HAP-1 (cell line): ENCODE measurements around the gene C4orf51.

Experiments
- DNase-seq, 2 experiments: peaks; one replicate each; pipeline ENCODE4 v3.0.0-alpha.2; 2016 to 2020; ENCODE audit warnings: low spot score in 2 of 2
- H3K27me3 ChIP-seq: fragments of 250-450 bp; sonication (Bioruptor Pico); 2 replicates; pipeline ENCODE4 v1.5.1; 2020; ENCODE audit warnings: low read depth, mild to moderate bottlenecking, moderate library complexity
- H3K36me3 ChIP-seq: fragments of 250-450 bp; sonication (Bioruptor Pico); replicated peaks from 2 replicates; pipeline ENCODE4 v1.5.1; 2020; ENCODE audit warnings: mild to moderate bottlenecking
- H3K4me1 ChIP-seq: fragments of 250-450 bp; sonication (Bioruptor Pico); 2 replicates; pipeline ENCODE4 v1.5.1; 2020; ENCODE audit warnings: mild to moderate bottlenecking
- H3K4me3 ChIP-seq: fragments of 250-450 bp; sonication (Bioruptor Pico); 2 replicates; pipeline ENCODE4 v1.5.1; 2020; ENCODE audit warnings: mild to moderate bottlenecking, moderate library complexity
- H3K9me3 ChIP-seq: fragments of 250-450 bp; sonication (Bioruptor Pico); 2 replicates; pipeline ENCODE4 v1.5.1; 2020; ENCODE audit warnings: mild to moderate bottlenecking, moderate library complexity
- in situ Hi-C: fragments of 300-500 bp; cut with MboI; formaldehyde crosslinking; loops from 3 replicates; pipeline ENCODE4 v1.14.3; 2020; ENCODE audit warnings: low sequenced_read_pairs, inconsistent platforms, mixed read lengths

Gene C4orf51

DNA sequence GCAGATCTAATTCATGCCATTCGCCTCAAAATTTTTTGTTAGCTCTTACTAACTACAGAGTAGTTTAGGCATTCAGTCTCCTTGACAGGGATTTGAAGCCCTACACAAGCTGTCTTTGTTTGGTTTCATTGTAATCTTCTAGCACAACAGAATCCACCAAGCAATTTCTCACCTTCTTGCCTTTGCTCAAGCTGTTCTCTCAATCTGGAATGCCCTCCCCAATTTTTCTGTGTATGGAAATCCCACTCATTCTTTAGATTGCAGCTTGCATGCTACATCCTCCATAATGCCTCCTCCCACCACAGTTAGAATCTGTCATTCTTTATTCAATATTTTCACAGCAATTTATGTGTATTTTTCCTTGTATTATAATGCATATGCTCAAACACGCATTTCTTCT is 63.7 kb downstream of the C4orf51 start:
- Histone ChIP-seq H3K36me3 (no peaks in the 10 kb centered on the region), H3K4me1 (no peaks in the 10 kb centered on the region), H3K4me3 (no peak overlapping the region), H3K9me3 (no peaks in the 10 kb centered on the region), H3K27me3 (peaks cover 23% of the 10 kb centered on the region)
- in situ Hi-C loops = no loop called here
- DNase-seq = no peak

DNA sequence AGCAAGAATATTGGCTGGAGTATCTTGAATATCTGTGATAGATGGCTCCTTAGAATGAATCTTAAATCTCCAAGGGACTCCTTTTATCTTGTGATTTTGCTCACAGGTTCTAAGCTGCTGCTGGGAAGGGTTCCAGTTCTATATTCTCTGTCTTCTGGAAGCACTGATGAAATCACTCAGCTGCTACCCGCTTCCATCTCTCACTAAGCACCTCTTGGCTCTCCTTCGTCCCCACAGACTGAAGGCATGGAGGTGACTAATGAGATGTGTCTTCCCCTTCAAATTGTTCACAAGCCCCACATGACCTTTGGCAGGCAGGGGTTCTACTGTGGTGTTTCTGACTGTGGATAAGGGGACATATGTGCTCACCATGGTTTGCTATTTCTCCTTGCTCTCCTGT is 75.9 kb downstream of the C4orf51 start:
- Histone ChIP-seq H3K4me3 (no peak overlapping the region), H3K27me3 (no peaks in the 10 kb centered on the region), H3K4me1 (no peaks in the 10 kb centered on the region), H3K9me3 (no peaks in the 10 kb centered on the region), H3K36me3 (peaks cover 6% of the 10 kb centered on the region)
- in situ Hi-C loops = no loop called here
- no peak for DNase-seq

DNA sequence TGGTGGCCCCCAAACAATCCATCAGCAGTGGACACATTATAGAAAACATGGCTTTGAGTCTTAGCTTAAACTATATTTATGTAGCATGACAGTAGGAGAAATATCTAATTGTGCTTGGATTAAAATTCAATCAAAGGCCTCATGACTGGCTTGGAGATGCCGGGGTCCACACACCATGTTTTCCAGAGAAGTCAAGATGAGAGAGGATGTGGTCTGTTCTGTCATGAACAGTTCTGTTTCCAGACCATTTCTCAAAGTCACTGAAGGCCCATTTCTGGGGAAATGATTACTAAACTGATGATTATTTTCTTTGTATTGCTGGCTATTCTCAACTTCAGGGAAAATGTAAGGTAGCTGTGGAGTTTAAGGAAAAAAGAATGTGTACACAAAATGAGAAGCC is 76.3 kb downstream of the C4orf51 start:
- no peaks in the 10 kb centered on the region for H3K27me3 ChIP-seq
- no peaks in the 10 kb centered on the region for H3K9me3 ChIP-seq
- no peaks in the 10 kb centered on the region for H3K4me1 ChIP-seq
- peaks cover 10% of the 10 kb centered on the region for H3K36me3 ChIP-seq
- H3K4me3 ChIP-seq = no peak overlapping the region
- in situ Hi-C loops = no loop called here
- DNase-seq = no peak

DNA sequence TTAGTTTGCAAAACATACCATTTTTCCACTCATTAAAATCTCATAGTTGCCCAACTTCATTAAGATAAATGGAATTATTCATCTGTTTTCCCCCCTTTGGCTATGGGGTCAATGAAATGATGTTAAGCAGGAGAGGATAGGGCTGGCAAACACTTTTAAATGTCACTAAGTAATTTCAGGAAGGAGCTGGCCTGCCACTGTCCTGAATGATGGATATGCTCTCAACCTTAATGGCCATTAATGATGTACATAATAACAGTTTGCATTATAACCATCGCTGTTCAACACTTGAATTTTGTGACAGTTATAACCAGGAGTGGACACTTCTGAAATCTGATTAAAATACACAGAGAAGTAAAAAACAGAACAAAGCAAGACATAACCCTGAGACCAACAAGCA is 77.2 kb downstream of the C4orf51 start:
- in situ Hi-C loops = no loop called here
- Histone ChIP-seq H3K36me3 (peaks cover 10% of the 10 kb centered on the region), H3K4me3 (no peak overlapping the region)

DNA sequence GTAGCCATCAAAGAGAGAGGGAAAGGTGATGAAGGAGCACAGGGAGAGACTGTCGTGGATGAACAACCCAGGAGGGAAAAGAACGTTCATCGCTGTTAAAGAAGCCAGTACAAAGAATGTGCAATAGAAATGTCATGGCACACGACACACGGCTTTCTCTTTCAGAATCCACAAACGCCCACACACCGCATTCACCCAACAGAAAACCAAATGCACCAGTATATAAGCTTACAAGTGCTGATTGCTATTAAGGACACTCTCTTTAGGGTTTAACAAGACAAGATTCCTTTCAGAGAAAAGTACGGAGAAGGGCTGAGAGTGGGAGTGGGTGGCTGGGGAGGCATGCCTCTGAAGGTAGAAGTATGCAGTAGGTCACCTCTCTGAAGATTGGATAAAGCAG is 80.2 kb downstream of the C4orf51 start:
- in situ Hi-C loops = no loop called here
- DNase-seq = no peak
- Histone ChIP-seq H3K36me3 (peaks cover 21% of the 10 kb centered on the region), H3K27me3 (no peaks in the 10 kb centered on the region), H3K4me1 (no peaks in the 10 kb centered on the region), H3K9me3 (no peaks in the 10 kb centered on the region), H3K4me3 (no peak overlapping the region)

More for the DNA sequence above, 77.2 kb downstream of the C4orf51 start:
- DNase-seq = no peak
- Histone ChIP-seq H3K4me1 (no peaks in the 10 kb centered on the region), H3K9me3 (no peaks in the 10 kb centered on the region), H3K27me3 (no peaks in the 10 kb centered on the region)

GRCh38 chr4:145760961-145761929 is 81.3 kb downstream of the C4orf51 start:
- H3K4me3 ChIP-seq = no peak overlapping the region
- no peaks in the 10 kb centered on the region for H3K9me3 ChIP-seq
- in situ Hi-C loops = no loop called here
- peaks cover 21% of the 10 kb centered on the region for H3K36me3 ChIP-seq
- H3K4me1 ChIP-seq = no peaks in the 10 kb centered on the region
- H3K27me3 ChIP-seq = no peaks in the 10 kb centered on the region
- no peak for DNase-seq

DNA sequence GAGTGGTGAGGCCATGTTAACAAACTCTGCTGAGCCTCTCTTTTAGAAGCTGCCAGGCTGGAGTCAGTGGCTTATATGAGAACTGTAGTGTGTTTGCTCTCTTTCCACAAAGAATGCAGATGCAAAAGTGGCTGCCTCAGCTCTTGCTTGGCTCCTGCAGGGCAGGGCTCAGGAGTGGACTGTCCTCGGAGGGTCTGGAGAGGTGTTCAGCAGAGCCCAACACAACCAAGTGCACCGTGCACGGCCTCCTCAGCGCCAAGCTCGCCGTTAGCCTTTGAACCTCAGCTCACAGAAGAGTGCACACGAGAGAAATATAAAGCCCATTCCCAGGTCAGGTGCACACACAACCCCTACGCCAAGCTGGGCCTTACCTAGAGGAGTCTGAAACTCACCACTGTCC is 82.8 kb downstream of the C4orf51 start:
- Histone ChIP-seq H3K9me3 (no peaks in the 10 kb centered on the region), H3K27me3 (no peaks in the 10 kb centered on the region), H3K36me3 (peaks cover 21% of the 10 kb centered on the region), H3K4me1 (no peaks in the 10 kb centered on the region), H3K4me3 (no peak overlapping the region)
- in situ Hi-C loops = no loop called here
- DNase-seq = no peak

DNA sequence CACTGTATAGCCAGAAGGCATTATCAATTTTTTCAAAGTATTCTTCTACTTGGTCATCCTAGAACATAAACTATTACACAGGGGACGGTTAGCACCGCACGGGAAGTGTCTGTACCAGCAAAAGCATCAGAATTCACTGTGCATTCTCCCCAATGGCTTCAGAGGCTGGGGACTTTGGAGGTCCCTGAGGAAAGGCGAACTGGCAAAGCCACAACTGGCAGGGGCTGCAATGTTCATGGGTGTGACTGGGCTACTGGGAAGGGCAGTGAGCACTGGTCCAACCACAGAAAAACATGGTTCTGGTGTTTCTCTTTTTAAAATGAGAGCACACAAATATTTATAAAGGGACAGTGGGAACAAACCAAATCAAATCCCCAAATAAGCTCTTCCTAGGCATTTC is 83.5 kb downstream of the C4orf51 start:
- Histone ChIP-seq H3K4me3 (no peak overlapping the region), H3K4me1 (no peaks in the 10 kb centered on the region), H3K27me3 (no peaks in the 10 kb centered on the region), H3K36me3 (peaks cover 23% of the 10 kb centered on the region), H3K9me3 (no peaks in the 10 kb centered on the region)
- no peak for DNase-seq
- in situ Hi-C loops = no loop called here

DNA sequence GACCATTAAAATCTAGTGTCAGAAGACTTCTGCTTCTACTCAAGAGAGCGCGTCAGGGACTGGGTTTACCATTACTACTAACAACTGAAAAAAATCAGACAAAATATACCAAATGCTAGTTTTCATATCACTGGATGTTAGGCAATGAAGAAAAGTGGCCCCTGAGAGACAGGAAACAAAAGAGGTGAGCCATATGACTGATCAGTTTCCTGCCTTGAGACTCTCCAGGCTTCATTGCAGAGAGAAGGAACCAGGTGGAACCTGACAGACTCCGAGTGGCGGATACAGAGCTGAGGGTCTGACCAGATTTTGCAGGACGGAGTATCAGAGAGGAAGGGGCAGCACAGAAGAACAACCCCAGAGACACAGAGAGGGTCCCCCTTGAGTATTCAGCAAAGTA is 86.3 kb downstream of the C4orf51 start:
- Histone ChIP-seq H3K4me1 (no peaks in the 10 kb centered on the region), H3K9me3 (no peaks in the 10 kb centered on the region), H3K36me3 (peaks cover 18% of the 10 kb centered on the region), H3K4me3 (no peak overlapping the region), H3K27me3 (no peaks in the 10 kb centered on the region)
- no peak for DNase-seq
- in situ Hi-C loops = no loop called here

DNA sequence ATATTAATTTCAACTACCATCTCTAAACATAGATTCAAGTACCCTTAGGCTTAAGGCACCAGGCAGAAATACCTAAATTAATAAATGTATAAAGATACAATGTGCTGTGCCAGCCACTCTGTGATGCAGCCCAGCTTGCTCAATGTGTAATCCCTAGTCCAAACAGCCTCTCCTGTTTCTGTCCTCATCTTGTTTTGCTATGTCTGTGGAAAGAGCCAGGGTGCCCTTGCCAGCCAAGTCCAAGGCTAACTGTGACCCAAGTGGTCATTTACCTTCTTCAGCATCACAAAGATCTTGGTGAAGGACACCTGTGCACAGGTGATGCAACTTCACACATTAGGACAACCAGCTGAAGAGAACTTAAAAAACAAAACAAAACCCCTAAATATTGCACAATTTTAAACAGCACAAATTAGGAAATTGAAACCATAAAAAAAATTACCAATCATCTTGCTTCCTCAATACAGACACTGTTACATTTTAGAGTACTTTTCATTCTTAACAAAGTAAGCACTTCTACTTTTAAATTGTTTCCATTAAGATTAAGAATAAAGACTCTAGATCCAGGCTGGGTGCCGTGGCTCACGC is 89.6 kb downstream of the C4orf51 start:
- no peaks in the 10 kb centered on the region for H3K27me3 ChIP-seq
- peaks cover 20% of the 10 kb centered on the region for H3K36me3 ChIP-seq
- no peak overlapping the region for H3K4me3 ChIP-seq
- DNase-seq = no peak
- H3K4me1 ChIP-seq = no peaks in the 10 kb centered on the region
- in situ Hi-C loops = no loop called here
- H3K9me3 ChIP-seq = no peaks in the 10 kb centered on the region

- in situ Hi-C loops = no loop called here
- no peak for DNase-seq
- H3K4me3 ChIP-seq = no peak overlapping the region
- no peaks in the 10 kb centered on the region for H3K27me3 ChIP-seq
- H3K4me1 ChIP-seq = no peaks in the 10 kb centered on the region
- H3K36me3 ChIP-seq = peaks cover 18% of the 10 kb centered on the region; the same call in 1 of the 2 replicates
- H3K9me3 ChIP-seq = no peaks in the 10 kb centered on the region
These were observed 90.2 kb downstream of the C4orf51 start for GRCh38 chr4:145770124-145770523.

GRCh38 chr4:145772347-145772746 is 92.4 kb downstream of the C4orf51 start:
- in situ Hi-C loops = no loop called here
- H3K9me3 ChIP-seq = no peaks in the 10 kb centered on the region
- H3K4me1 ChIP-seq = no peaks in the 10 kb centered on the region
- H3K27me3 ChIP-seq = no peaks in the 10 kb centered on the region
- H3K4me3 ChIP-seq = no peak overlapping the region
- peaks cover 18% of the 10 kb centered on the region; the same call in 1 of the 2 replicates for H3K36me3 ChIP-seq
- no peak for DNase-seq

- no peak overlapping the region for H3K4me3 ChIP-seq
- no peak for DNase-seq
- no peaks in the 10 kb centered on the region for H3K9me3 ChIP-seq
- peaks cover 16% of the 10 kb centered on the region; the same call in 1 of the 2 replicates for H3K36me3 ChIP-seq
- in situ Hi-C loops = no loop called here
- no peaks in the 10 kb centered on the region for H3K4me1 ChIP-seq
- H3K27me3 ChIP-seq = no peaks in the 10 kb centered on the region
These were observed 93.8 kb downstream of the C4orf51 start for GRCh38 chr4:145773581-145774234.

GRCh38 chr4:145774473-145774872 is 94.5 kb downstream of the C4orf51 start:
- Histone ChIP-seq H3K4me3 (no peak overlapping the region), H3K27me3 (no peaks in the 10 kb centered on the region), H3K9me3 (no peaks in the 10 kb centered on the region), H3K4me1 (no peaks in the 10 kb centered on the region), H3K36me3 (peaks cover 16% of the 10 kb centered on the region; the same call in 1 of the 2 replicates)
- no peak for DNase-seq
- in situ Hi-C loops = no loop called here
